Brain microvascular endothelial cell (primary cell): ENCODE results near the gene C4orf36.
"Not testable (repeated sequence)": the region's sequence is repeated elsewhere in the genome, so short reads cannot be mapped to it uniquely, and the experiment has no call there.

Experiments used
- DNase-seq: peaks from one replicate; pipeline ENCODE4 v3.0.0-alpha.2; 2020
- H3K27ac ChIP-seq: fragments of 250-450 bp; sonication (Bioruptor Pico); 2 replicates; pipeline ENCODE4 v1.5.1; 2020; ENCODE audit warnings: mild to moderate bottlenecking, moderate library complexity
- H3K27me3 ChIP-seq: fragments of 250-450 bp; sonication (Bioruptor Pico); replicated peaks from 2 replicates; pipeline ENCODE4 v1.5.1; 2020; ENCODE audit warnings: mild to moderate bottlenecking
- H3K36me3 ChIP-seq: fragments of 250-450 bp; sonication (Bioruptor Pico); replicated peaks from 2 replicates; pipeline ENCODE4 v1.5.1; 2020; ENCODE audit warnings: mild to moderate bottlenecking
- H3K4me3 ChIP-seq: 2 replicates; pipeline ENCODE4 v1.5.1; 2011; ENCODE audit warnings: low read depth, mild to moderate bottlenecking, control low read depth, low read length, moderate library complexity
- CTCF ChIP-seq: IDR thresholded peaks from 2 replicates; pipeline ENCODE4 v1.5.1; 2011; ENCODE audit warnings: low read depth, mild to moderate bottlenecking, moderate library complexity, low read length, control low read depth, inconsistent platforms; ENCODE audit errors: missing control alignments
- in situ Hi-C: cut with HindIII; loops from 2 replicates; pipeline ENCODE4 v1.10.0; 2017; ENCODE audit warnings: low sequenced_read_pairs, low pct_ligation_motif_present

C4orf36 gene

DNA sequence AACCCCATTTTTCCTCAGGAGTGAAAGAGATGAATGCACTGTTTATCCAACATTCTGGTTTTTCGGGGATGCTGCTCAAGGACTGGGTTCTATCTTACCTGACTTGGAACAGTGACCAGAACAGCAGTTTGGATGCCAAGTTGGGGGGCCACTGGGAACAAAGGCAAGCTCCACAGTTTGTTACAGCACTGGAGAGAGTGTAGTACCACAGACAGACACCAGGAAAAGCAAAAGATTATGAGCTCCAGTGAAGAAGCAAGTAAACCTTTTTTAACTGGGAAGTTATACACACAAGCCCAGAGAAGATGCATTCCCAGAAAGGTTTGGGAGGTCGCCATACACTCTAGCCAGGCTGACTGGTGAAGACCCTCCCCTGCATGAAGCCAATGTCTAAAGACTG is 13.6 kb downstream of the C4orf36 start:
- no peak for DNase-seq
- TF ChIP-seq CTCF, result peak; percentile 15
- in situ Hi-C loops, result no loop called here
- no peak overlapping the region for H3K4me3 ChIP-seq
- H3K27me3 ChIP-seq, result no peaks in the 10 kb centered on the region
- no peaks in the 10 kb centered on the region for H3K36me3 ChIP-seq
- no peak overlapping the region for H3K27ac ChIP-seq

DNA sequence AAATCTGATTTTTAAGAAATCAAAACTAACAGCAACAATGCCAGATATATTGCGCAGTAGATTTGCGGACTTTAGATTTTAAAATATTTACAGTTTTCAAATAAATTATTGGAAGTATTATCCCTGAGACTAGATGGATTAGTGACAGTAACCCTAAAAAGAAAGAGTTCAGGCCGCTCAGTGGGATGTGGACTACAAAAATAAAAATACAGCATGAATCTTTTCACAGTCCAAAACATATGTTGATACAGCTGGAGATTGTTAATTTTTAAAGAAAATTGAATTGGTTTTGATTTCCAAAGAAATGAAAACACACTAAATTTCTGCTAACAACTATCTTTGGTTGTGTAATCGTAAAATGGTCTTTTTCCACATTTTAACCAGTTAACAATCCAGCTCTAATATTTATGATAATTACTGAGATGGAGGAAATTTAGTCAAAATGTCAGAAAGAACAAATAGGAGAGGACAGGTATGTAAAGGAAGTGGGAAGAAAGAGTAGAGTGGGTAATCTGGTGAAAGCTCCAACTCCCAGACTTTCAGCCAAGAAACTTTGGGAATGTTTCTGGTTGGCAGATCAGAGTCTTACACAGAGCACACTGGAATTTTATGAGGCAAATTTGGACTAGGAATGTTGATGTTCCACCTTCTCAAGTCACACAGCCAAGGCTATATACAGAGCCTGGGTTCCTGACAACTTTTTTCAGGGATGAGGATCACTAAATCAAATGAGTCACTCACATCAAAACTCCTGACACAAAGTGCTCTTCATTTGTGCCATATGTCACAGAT is 15.1 kb downstream of the C4orf36 start:
- no peak overlapping the region for H3K4me3 ChIP-seq
- TF ChIP-seq CTCF, result no peak
- no peak for DNase-seq
- no peaks in the 10 kb centered on the region for H3K27me3 ChIP-seq
- in situ Hi-C loops, result no loop called here
- no peak overlapping the region for H3K27ac ChIP-seq
- no peaks in the 10 kb centered on the region for H3K36me3 ChIP-seq

GRCh38 chr4:86875436-86875835 is 16.8 kb downstream of the C4orf36 start:
- DNase-seq, result not testable (repeated sequence)

GRCh38 chr4:86872135-86872534 is 20.1 kb downstream of the C4orf36 start:
- no peak overlapping the region for H3K4me3 ChIP-seq
- in situ Hi-C loops, result no loop called here
- H3K27ac ChIP-seq, result no peak overlapping the region
- H3K36me3 ChIP-seq, result no peaks in the 10 kb centered on the region
- TF ChIP-seq CTCF, result no peak
- H3K27me3 ChIP-seq, result no peaks in the 10 kb centered on the region
- DNase-seq, result no peak

More at GRCh38 chr4:86875436-86875835, 16.8 kb downstream of the C4orf36 start:
- H3K27me3 ChIP-seq, H3K4me3 ChIP-seq, H3K36me3 ChIP-seq, in situ Hi-C loops, H3K27ac ChIP-seq: not testable (repeated sequence)

GRCh38 chr4:86870442-86871069 is 21.7 kb downstream of the C4orf36 start:
- DNase-seq, result no peak
- Histone ChIP-seq H3K27ac (no peak overlapping the region), H3K36me3 (no peaks in the 10 kb centered on the region), H3K27me3 (no peaks in the 10 kb centered on the region), H3K4me3 (no peak overlapping the region)
- no peak for TF ChIP-seq CTCF
- in situ Hi-C loops, result no loop called here

DNA sequence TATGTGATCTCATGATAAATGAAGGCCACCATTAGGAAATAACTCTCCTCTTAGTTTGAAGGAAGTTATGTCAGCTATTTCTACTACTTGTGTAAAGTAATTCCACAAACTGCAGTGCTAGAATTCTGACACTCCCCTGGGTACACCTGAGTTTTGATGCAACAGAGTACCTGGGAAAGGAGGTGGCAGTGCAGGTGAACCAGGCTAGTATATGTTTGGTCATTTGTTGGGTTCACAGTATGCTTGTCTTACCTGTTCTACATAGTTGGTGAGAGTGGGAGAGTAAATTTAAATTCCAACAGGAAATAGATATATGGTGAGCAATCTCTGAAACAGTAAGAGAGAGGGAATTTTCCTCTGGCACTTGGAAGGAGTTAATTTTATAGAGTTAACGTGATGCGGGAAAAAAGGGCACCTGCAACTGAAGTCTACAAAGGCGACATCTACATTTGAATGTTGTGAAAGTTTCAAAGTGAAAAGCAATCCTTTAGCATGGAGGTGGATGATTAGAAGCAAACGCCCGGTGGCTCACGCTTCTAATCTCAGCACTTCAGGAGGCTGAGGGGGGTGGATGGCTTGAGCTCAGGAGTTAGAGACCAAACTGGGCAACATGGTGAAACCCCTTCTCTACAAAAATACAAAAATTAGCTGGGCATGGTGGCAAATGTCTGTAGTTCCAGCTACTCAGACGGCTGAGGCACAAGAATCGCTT is 34.7 kb downstream of the C4orf36 start:
- no peaks in the 10 kb centered on the region for H3K27me3 ChIP-seq
- H3K27ac ChIP-seq, result no peak overlapping the region
- no peak for TF ChIP-seq CTCF
- DNase-seq, result no peak
- H3K4me3 ChIP-seq, result no peak overlapping the region
- H3K36me3 ChIP-seq, result no peaks in the 10 kb centered on the region
- in situ Hi-C loops, result no loop called here
